Stimulated activated CD4-positive, alpha-beta T cell treated with anti-CD3 and anti-CD28 coated beads, Interleukin-15, amount 100 ng/mL, for 1 hour (primary cell): ENCODE results near the gene AGMAT.
"Not testable (repeated sequence)": the region's sequence is repeated elsewhere in the genome, so short reads cannot be mapped to it uniquely, and the experiment has no call there.

Experiments used
- DNase-seq, 2 donors: peaks; one replicate each; pipeline ENCODE4 v3.0.0-alpha.2; 2020; ENCODE audit warnings: low read depth in 1 of 2, low spot score in 1 of 2

AGMAT gene

DNA sequence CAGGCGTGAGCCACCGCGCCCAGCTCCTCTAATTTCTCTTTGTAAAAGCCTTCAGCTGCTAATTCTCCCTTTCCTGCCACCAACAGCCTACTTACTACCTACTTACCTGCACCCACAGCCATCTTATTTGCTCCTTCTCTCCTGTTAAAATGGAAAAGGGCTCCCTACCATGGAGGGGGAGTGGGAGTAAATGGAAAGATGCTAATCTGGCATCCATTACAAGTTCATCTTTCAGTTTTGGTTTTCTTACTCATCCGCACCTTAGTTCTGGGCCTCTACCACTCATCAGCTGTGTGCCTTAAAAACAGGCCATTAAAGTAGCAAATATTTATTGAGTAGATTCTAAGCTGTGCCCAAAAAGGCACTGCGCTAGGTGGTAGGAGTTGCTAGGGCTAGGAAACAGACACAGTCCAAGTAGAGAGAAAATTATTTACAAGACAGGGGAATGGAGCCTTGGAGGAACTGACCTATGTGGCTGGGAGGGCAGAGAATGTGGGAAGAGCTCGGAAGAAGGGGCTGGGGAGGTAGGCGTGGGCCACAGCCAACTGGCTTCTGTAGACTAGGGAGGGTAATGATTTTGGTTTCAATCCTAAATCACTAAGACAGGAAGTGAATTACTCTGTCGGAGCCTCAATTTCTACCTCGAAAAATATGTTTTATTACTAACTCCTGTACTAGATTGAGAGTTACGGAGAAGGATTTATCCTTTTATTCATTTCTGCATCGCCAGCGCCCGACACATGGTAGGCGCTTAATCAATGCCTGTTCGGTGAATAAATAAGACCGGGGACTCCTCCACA lies 31.7 kb upstream of the AGMAT start:
- DNase-seq, result peak in 1 of 2 donors; percentile 3

DNA sequence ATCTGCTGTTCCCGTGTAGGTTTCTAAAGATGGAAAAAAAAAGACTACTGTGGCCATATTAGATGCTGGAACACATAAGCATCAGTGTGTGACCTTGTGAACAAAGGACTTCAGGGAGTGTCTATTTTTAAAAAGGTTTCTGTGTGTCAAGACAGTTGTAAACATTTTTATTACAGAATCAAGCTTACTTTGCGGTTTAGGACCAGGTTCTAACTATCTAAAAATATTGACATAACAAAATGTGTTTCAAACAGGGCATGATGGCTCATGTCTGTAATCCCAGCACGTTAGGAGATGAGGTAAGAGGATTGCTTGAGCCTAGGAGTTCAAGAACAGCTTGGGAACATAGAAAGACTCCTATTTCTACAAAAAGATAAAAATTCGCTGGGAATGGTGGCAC lies 25.3 kb upstream of the AGMAT start:
- DNase-seq, result no peak

DNA sequence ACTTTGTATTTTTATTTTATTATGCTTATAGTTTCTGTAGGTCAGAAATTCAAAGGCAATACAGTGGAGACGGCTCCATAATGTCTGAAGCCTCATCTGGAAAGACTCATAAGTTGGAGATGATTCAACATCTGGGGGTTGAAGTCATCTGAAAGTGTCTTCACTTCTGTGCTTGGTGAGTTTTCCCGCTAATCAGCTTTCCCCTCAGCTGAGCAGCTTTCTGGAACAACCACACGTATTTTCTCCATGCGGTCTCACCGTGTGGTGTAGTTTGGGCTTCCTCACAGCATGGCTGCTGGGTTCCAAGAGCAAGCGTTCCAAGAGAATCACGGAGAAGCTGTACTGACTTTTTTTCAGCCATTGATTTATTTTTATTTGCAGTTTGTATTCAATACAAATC lies 24.8 kb upstream of the AGMAT start:
- no peak for DNase-seq

DNA sequence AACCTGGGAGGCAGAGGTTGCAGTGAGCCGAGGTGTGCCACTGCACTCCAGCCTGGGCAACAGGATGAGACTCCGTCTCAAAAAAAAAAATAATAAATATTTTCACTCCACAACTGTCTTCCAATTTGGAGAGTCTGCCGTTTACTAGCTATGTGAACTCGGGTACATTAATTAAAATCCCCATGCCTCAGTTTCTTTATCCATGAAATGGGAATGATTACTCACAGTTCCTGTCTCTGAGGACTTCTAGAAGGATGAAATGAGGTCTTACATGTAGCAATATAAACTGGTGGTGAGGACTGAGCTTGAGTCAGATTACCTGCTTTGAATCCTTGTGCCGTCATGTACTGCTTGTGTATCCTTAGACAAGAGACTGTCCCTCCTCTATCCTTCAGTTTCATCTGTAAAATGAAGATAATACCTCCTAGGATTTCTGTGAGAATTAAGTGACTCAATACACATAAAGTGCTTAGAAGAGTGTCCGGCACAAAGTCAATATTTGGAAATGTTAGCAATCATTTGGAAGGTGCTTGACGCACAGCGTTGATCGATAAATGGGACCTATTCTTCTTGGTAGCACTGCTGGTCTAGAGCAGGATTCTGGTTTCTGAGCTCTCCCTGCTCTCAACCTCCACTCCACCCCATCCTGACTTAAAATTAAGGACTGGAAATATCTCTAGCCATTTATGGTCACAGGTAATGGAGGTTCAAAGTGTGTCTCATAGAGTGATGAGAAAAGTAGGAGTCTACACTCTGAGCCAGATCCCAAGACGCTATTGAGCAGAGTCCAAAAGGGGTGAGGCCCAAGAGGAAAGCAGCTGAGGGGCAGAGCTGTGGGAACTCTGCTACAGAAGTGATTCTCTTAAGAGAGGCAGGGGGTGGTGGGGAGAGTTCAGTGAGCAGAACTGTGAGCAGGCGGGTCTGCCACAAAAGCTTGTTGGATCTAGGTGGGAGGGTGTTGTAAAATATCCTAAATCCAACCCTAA lies 20.8 kb upstream of the AGMAT start:
- no peak for DNase-seq

DNA sequence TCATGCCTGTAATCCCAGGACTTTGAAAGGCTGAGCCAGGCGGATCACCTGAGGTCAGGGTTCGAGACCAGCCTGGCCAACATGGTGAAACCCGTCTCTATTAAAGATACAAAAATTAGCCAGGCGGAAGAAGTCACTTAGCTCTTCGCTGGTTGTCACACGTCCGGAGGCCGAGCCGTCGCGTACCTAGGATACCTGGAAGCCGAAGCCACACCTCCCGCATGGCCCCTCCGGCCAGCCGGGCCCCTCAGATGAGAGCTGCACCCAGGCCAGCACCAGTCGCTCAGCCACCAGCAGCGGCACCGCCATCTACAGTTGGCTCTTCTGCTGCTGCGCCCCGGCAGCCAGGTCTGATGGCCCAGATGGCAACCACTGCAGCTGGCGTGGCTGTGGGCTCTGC lies 19.5 kb upstream of the AGMAT start:
- not testable (repeated sequence) for DNase-seq

DNA sequence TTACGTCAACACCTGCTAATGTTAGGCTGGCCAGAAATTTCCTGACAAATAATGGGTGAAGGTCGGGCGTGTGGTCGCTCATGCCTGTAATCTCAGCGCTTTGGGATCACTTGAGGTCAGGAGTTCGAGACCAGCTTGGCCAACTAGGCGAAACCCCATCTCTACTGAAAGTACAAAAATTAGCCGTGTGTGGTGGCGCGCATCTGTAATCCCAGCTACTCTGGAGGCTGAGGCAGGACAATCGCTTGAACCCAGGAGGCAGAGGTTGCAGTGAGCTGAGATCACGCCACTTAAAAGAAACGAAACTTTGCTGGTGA lies 19.1 kb upstream of the AGMAT start:
- DNase-seq, result not testable (repeated sequence)

DNA sequence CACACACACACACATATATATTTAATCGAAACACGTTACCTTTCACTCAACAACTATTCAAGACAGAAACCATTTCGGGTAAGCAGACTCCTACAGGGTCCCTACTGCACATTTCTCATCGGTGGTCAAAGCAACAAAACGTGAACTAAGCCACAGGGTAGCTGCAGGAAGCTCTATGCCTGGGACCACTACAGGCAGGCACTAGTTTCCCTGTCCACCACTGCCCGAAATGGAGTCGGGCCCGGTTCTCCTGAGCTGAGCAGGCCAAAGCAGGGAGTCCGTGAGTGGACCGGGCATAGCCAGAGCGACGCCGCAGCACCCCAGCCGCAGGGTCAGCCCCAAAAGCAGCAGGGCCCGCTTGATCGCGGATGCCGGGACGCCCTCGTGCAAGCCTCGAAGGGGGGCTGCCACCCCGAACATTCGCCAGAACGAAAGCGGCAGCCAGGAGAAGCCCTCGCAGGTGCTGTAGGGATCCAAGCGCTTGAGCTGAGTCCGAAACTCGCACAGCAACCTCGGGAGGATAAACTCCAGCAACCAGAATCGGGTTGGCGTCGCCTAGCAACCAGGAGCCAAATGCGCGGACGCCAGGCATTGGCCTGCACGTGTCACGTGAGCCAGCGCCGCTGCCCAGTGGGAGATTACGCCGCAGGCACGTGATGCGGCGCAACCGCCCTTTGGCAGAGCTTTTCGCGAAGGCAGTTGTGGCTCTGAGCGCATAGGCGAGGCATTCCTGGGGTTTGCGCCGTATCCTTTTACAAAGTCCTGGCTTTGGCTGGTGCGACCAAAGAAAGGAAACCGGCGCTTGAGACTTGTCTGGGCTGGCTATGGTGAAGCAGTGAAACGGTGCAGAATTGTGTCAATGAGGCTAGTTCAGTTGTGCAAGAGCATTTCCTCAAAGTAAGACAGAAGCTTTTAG lies 18.5 kb upstream of the AGMAT start:
- DNase-seq, result peak; percentile 78 to 79

DNA sequence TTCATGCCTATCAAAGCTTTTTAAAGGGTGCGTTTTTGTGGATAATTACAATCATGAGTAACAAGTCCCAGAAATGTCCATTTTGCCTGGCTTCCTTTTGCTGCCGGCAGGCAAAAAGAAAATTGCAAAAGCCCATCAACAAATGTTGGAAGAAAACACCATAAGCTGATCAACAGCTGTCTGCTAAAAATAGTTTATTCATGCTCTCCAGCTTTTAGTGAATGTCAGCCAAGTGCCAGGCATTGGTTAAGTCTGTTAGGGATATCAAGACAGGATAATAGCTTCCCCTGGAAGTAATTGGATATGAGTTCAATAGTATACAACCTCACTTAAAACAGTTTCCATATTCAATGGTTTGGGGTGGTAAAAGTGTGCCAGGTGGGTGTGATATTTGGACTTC lies 13.6 kb upstream of the AGMAT start:
- DNase-seq, result no peak

DNA sequence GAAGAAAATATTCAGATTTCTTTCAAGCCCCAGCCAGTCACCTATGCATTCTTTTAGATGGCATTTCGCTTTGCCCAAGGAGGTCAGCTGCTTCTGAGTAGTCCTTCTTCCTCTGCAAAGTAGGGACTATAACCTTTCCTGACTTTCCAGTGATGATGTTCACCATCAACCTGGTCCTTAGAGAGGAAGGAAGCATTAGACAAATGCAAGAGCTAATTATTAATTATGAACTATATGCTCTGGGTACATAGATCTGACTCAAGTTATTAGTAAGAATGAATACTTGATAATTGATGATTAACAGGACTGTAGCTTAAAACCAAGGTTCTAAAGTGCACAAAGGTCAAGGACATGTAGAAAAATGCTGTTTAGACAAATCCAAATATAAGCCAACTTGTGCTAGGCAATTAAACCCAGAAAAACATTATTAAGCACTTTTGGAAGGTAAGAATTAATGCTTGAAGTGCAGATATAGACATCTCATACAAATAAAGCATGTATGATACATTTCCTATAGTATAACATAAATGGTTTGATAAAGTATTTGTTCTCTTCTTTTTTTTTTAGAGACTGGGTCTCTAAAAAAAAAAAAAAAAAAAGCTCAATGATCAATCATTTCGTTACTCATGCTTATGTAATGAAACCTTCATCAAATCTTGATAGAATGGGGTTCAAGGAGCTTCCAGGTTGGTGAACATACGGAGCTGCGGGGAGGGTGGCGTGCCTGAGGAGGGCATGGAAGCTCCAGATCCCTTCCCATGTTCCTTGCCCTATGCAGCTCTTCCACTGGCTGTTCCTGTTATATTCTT lies 11.2 kb upstream of the AGMAT start:
- no peak for DNase-seq

DNA sequence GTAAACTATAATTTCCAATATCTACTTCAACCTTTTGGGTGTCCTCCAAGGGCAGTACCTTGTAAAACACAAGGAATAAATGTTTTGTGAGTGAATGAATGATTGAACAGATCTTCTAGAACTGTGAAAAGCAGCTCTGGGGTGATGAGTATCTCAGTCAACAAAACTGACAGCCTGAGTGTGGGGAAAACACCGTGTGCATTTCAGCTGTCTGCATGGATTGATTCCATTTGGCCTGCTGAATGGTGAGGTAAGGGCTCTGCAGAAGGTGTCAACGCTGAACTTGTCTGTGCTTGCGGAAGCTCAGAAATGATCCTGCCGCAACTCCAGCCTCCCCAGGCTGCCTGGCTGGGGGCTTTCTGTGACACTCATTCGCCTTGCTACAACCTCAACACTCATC lies 7.4 kb upstream of the AGMAT start:
- DNase-seq, result no peak

DNA sequence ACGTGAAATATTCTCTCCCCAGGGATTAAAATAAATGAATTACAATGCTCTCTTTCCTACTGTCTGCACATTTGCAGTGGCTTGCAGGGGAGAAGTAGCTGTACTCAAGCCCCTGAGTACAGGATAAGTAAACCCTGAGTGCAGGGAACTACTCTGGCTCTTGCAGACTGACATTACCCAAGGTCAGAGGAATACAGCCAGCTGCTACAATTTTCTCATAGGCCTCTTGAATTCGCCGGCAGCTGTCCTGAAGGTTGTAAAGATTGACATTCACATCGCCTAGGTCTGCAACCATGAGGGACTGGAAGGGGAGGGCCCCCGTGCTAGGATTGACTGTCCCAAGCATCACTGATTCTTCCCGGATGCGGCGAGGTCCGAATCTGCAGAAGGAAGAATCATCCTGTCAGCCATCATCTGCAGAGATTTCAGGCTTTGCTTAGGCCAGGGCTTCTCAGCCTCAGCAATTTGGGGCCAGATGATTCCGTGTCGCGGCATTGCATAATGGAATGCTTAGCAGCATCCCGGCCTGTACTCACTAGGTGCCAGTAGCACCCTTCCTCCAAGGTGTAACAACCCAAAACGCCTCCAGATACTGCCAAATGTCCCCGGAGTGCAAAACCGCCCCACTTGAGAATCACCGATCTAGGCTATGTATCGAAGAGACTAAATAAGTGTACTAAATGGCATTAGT lies 1.7 kb downstream of the AGMAT start:
- DNase-seq, result no peak

DNA sequence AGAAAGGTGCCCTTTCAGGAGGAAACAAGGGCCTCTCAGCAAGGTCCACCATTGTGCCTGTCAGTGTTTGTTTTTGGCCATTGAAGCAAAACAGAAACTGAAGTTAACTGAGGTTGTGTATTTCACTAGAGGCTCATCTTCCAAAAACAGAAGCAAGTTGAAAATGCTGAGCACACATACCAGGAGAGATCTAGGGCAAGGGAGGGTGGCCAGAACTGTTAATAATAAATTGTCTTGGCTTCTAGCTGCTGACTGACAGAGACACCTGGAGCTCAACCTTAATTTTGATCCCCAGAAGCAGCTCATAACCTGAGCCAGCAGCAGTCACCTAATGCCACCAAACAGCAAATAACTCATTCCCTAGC lies 5.2 kb downstream of the AGMAT start:
- DNase-seq, result no peak

DNA sequence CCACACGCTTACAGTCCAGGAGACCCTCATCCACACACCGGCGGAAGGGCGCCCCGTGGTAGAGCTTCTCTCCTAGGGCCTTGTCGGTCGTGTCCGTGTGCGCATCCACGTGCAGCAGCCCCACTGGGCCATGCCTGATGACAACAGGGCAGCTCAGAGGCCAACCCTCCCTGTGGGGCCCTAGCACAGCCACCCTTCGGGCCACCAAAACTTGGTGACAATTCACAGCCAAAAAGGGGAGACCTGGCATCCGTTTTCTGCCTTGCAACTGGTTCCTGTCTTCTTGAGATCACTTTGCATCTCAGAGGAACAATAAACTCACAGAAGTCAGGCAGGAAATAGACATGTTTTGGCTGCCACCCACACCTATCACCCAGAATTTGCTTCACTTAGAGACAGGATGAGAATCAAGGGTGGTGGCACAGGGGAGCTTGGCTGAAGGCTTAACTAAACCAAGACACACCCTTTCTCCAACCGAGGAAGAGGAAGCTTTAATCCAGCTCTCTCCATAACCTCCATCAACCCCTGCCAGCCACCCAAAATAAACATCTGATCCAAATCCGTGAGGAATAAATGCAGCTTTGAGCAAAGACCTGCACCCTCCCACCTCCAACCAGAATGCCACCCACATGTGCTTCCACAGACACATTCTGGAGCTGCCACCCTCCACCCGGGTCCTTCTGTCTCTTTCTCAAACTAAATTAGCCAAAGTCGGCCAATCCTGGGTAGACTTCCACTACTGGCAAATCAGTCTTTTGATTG lies 5.7 kb downstream of the AGMAT start:
- DNase-seq, result no peak

DNA sequence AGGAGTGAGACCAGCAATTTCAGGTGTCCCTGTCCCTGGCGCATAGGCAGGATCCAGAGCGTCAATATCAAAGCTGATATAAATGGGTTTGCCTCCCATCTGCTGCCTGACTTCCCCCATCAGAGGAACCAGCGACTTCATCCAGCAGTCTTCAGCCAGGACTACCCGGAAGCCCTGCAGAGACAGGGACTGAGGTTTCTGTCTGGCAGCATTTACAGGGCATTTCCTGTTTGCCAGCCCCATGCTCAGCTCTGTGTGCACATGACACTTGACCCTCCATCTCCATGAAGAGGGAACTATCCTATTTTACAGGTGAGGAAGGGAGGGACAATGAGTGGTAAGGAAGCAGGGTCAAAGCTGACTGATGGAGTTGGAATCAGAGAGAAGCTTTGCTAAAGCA lies 7.2 kb downstream of the AGMAT start:
- no peak for DNase-seq

DNA sequence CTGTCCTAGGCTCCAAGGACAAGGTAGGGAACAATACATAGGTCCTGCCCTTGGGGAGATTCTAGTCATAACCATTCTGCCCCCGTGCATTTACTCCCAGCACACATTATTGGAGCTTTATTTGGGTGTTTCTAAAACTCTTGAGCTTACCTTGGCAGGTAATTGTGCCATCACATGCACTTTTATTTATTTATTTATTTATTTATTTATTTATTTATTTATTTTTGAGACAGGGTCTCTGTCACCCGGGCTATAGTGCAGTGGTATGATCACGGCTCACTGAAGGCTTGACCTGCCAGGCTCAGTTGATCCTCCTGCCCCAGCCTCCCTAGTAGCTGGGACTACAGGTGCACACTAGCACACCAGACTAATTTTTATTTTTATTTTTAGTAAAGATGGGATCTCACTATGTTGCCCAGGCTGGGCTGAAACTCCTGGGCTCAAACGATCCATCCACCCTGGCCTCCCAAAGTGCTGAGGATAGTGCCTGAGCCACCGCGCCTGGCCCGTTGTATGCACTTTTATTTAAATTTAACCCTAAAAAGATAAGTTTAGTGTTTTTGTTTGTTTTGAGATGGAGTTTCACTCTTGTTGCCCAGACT lies 9.2 kb downstream of the AGMAT start:
- DNase-seq, result no peak

DNA sequence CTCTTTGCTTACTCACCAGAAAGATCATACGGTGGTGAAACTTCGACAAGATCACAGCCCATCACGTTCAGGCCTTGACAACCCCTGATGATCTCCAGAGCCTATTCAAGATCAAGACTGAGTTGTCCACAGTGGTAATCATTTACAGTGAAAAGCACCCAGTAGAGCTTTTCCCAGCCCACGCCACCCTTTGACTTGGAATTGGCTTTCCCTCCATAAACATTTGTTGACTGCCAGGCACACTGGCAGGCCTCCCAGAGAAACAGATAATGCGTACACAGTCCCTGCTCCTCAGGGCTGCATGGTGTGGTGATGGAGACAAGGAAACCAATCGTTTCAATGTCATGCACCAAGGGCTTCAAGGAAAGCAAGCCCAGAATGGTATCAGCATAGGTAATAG lies 10.1 kb downstream of the AGMAT start:
- no peak for DNase-seq

DNA sequence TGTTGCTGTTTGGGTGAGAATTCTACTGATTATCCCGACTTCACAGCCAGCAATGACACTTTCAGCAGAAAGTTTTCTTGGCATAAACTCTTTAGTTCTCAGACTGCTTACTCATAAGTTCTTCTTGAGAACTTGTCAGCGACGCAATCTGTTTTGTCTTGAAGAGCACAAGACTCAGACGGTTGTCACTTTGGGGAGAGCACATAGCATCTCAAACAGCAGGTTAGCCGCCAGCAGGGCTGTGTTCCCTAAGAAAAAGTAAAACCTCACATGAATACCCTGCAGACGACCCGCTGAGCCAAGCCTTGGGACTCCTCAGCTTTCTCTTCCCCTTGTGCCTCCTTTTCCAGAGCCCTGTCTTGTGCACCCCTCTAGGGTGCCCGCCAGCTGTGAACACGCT lies 11.4 kb downstream of the AGMAT start:
- DNase-seq, result no peak

DNA sequence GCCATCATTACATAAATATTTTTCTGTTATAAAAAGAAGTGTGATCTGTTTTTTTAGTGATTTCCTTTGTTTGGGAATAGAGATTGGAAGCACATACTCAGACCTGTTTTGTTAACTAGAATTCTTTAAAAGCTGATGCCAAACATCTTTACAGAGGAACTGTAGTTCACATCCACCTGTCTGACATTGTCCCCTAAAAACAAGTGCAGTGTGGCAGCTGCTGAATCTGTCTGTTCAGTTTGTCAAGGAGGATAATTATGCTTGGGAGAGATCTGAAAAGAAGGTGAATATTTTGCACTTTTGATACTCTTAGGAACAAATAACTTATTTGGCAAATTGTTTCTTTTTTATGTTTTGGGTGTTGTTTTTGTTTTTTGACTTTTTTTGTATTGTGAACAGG lies 13.6 kb downstream of the AGMAT start:
- no peak for DNase-seq

DNA sequence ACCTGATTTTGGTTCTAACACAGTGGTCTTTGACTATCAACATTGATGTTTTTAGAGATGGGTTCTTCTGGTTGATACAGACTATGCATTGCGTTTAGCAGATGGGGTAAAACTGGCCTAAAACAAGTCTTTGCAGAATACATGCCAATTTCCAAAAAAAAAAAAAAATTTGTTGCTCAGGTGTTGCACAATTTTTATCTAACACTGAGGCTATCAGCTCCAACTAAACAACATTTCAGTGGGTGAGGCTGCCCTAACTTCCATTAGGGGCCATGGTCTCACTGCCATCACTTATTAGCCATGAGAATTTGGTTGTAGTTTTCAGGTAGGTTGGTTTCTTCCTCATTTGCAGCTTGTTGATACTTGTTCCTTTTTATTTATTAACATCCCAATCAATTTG lies 14.0 kb downstream of the AGMAT start:
- DNase-seq, result no peak
